ENCODE measurements around the gene MELTF. TPM values are rescaled to one million over a fixed set of nuclear protein-coding genes. Genes with fewer than 3 reads are reported as not detected.

The MELTF gene
- total and polyA plus RNA-seq, 9 of the 15 experiments (the other 6 are each of a cell fraction or from before 2014, with no cell fraction given), result 0.35 to 10.5 (median 4.5) TPM

DNA sequence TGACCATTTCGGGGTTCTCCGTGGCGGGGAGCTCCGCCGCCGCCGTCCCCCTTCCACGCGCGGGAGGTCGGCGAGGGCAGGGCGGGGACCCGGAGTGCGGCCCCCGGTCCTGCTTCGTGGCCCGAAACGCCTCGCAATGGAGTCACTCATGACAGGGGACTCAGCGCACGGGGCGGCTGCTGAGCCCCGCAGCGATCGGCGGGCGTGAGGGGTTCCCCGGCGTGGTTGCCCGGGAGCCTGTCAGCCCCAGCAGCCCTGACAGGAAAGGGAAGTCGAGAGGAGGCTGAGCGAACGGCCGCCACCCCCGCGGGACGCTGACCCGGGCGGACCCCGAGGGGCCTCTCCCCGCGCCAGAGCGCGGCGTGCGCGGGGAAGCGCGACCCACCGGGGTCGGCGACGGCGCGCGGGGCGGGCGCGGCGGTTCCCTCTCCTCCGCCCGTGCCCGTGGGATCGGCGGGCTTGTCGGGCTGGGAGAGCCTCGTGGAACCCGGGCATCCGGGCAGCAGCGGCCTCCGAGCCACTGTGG, 60.4 kb downstream of the MELTF start (continued):
- TF ChIP-seq ZNF384 (IDR thresholded peaks at IDR 0.05; ENCODE audit: low read depth, low read length) (no peak), NR3C1 (CRISPR knock-in tag; IDR thresholded peaks at IDR 0.05) (no peak), SIX5 (IDR thresholded peaks at IDR 0.05; ENCODE audit: borderline replicate concordance in 1 of 2, insufficient read depth in 1 of 2, low read depth in 1 of 2, low read length in 2 of 2) (no peak), MCM5 (IDR thresholded peaks at IDR 0.05; ENCODE audit: low read depth) (no peak), NR2C1 (IDR thresholded peaks at IDR 0.05) (no peak), NR2C1 (tag; IDR thresholded peaks at IDR 0.05) (0 out of 2 replicates have a peak, but pooled peaks have one; percentile 32), STAT5B (CRISPR knock-in tag; IDR thresholded peaks at IDR 0.05) (no peak), FOXK1 (CRISPR knock-in tag; IDR thresholded peaks at IDR 0.05; ENCODE audit: borderline replicate concordance) (no peak), BRD4 (IDR thresholded peaks at IDR 0.05) (no peak; the same call in 1 of the 2 replicates), CAMTA2 (CRISPR knock-in tag; conservative IDR thresholded peaks at IDR 0.05) (no peak), ATF1 (CRISPR knock-in tag; IDR thresholded peaks at IDR 0.05) (0 out of 2 replicates have a peak, but pooled peaks have one; percentile 25), ATF1 (tag; IDR thresholded peaks at IDR 0.05) (no peak), HMGN3 (IDR thresholded peaks at IDR 0.05; ENCODE audit: borderline replicate concordance, extremely low read depth, insufficient read length, low read depth, low read length) (no peak), ZNF134 (CRISPR knock-in tag; conservative IDR thresholded peaks at IDR 0.05) (peak; percentile 27; the same call in 1 of the 2 replicates), POLR3A (IDR thresholded peaks at IDR 0.05; ENCODE audit: borderline replicate concordance, extremely low read depth, insufficient read depth, insufficient read length) (no peak), ZNF75A (CRISPR knock-in tag; IDR thresholded peaks at IDR 0.05) (peak; percentile 51; the same call in 1 of the 2 replicates), ZEB2 (IDR thresholded peaks at IDR 0.05) (no peak), CREM (IDR thresholded peaks at IDR 0.05; ENCODE audit: low read depth) (no peak), MIER1 (IDR thresholded peaks at IDR 0.05; ENCODE audit: low read depth) (no peak), SMAD1 (IDR thresholded peaks at IDR 0.05; ENCODE audit: low read depth, low read length, partially characterized antibody) (no peak)
- TF ChIP-seq, protein P1, sequence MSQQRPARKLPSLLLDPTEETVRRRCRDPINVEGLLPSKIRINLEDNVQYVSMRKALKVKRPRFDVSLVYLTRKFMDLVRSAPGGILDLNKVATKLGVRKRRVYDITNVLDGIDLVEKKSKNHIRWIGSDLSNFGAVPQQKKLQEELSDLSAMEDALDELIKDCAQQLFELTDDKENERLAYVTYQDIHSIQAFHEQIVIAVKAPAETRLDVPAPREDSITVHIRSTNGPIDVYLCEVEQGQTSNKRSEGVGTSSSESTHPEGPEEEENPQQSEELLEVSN (IDR thresholded peaks at IDR 0.05; ENCODE audit: borderline replicate concordance in 1 of 2, extremely low read depth in 1 of 2, insufficient read depth in 1 of 2, insufficient read length in 1 of 2, low read depth in 1 of 2, low read length in 1 of 2, poor library complexity in 1 of 2, severe bottlenecking in 1 of 2), result peak in 1 of 2 experiments; percentile 63
- TF ChIP-seq, protein P2, sequence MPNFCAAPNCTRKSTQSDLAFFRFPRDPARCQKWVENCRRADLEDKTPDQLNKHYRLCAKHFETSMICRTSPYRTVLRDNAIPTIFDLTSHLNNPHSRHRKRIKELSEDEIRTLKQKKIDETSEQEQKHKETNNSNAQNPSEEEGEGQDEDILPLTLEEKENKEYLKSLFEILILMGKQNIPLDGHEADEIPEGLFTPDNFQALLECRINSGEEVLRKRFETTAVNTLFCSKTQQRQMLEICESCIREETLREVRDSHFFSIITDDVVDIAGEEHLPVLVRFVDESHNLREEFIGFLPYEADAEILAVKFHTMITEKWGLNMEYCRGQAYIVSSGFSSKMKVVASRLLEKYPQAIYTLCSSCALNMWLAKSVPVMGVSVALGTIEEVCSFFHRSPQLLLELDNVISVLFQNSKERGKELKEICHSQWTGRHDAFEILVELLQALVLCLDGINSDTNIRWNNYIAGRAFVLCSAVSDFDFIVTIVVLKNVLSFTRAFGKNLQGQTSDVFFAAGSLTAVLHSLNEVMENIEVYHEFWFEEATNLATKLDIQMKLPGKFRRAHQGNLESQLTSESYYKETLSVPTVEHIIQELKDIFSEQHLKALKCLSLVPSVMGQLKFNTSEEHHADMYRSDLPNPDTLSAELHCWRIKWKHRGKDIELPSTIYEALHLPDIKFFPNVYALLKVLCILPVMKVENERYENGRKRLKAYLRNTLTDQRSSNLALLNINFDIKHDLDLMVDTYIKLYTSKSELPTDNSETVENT (CRISPR knock-in tag; IDR thresholded peaks at IDR 0.05), result no peak
- TF ChIP-seq, protein P3, sequence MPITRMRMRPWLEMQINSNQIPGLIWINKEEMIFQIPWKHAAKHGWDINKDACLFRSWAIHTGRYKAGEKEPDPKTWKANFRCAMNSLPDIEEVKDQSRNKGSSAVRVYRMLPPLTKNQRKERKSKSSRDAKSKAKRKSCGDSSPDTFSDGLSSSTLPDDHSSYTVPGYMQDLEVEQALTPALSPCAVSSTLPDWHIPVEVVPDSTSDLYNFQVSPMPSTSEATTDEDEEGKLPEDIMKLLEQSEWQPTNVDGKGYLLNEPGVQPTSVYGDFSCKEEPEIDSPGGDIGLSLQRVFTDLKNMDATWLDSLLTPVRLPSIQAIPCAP (CRISPR knock-in tag; IDR thresholded peaks at IDR 0.05; ENCODE audit: borderline replicate concordance), result no peak
- TF ChIP-seq, protein P4, sequence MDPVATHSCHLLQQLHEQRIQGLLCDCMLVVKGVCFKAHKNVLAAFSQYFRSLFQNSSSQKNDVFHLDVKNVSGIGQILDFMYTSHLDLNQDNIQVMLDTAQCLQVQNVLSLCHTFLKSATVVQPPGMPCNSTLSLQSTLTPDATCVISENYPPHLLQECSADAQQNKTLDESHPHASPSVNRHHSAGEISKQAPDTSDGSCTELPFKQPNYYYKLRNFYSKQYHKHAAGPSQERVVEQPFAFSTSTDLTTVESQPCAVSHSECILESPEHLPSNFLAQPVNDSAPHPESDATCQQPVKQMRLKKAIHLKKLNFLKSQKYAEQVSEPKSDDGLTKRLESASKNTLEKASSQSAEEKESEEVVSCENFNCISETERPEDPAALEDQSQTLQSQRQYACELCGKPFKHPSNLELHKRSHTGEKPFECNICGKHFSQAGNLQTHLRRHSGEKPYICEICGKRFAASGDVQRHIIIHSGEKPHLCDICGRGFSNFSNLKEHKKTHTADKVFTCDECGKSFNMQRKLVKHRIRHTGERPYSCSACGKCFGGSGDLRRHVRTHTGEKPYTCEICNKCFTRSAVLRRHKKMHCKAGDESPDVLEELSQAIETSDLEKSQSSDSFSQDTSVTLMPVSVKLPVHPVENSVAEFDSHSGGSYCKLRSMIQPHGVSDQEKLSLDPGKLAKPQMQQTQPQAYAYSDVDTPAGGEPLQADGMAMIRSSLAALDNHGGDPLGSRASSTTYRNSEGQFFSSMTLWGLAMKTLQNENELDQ (CRISPR knock-in tag; IDR thresholded peaks at IDR 0.05; ENCODE audit: borderline replicate concordance), result no peak

Data from K562 (cell line).